ENCODE data around the gene ANKEF1. TPM values are rescaled to one million over a fixed set of nuclear protein-coding genes. Genes with fewer than 3 reads are reported as not detected.

Gene ANKEF1
- total RNA-seq, 4 donors from 2014 or later, result 0.26 to 5.1 (median 1.3) TPM

DNA sequence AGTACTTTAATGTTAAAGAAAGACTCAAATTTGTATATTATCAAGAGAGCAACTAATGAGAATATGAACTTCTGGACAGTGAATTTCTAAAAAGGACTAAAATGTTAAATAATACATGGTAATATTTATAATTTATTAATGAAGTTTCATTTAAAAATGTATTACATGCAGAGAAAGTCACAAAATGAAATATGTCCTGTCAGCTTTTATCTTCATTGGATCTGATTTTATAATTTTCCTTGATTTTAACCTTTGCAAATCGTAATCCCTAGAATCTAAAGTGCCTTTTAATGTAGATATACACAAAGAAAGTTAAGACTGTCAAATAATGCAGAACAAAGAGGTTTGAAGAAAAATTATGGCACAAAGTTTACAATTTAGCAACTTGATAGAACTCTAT is 16.4 kb downstream of the ANKEF1 start:
- intact Hi-C loops (cut with DNase I; ENCODE audit: low total_unique reads), result no loop called here
- TF ChIP-seq, protein P1, sequence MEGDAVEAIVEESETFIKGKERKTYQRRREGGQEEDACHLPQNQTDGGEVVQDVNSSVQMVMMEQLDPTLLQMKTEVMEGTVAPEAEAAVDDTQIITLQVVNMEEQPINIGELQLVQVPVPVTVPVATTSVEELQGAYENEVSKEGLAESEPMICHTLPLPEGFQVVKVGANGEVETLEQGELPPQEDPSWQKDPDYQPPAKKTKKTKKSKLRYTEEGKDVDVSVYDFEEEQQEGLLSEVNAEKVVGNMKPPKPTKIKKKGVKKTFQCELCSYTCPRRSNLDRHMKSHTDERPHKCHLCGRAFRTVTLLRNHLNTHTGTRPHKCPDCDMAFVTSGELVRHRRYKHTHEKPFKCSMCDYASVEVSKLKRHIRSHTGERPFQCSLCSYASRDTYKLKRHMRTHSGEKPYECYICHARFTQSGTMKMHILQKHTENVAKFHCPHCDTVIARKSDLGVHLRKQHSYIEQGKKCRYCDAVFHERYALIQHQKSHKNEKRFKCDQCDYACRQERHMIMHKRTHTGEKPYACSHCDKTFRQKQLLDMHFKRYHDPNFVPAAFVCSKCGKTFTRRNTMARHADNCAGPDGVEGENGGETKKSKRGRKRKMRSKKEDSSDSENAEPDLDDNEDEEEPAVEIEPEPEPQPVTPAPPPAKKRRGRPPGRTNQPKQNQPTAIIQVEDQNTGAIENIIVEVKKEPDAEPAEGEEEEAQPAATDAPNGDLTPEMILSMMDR (IDR thresholded peaks at IDR 0.05), result no peak
- TF ChIP-seq POLR2A (IDR thresholded peaks at IDR 0.05), result no peak
- no peaks in the 10 kb centered on the region for H3K36me3 ChIP-seq

DNA sequence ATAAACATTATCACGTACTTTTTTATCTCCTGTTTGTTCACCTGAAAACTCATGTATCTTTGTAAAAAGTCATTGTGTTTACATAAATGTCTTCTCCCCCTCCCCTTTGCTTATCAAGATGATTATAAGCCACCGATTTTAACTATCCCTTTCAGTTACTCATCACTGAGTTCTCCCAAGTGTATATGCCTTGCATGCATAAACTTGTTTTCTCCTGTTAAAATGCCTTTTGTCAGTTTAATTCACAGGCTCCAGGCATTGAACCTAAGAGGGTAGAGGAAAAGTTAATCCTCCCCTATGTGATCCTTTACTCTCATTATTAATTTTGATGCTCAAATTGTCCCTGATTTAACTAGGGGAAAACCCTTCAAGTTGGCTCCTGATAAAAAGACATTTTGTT is 24.2 kb downstream of the ANKEF1 start:
- Histone ChIP-seq H3K36me3 (no peaks in the 10 kb centered on the region), H3K4me1 (no peaks in the 10 kb centered on the region), H3K4me3 (no peak overlapping the region), H3K27me3 (no peaks in the 10 kb centered on the region), H3K9me3 (no peaks in the 10 kb centered on the region), H3K27ac (no peak overlapping the region)
- intact Hi-C loops (cut with DNase I; ENCODE audit: low total_unique reads), result no loop called here
- no peak for DNase-seq
- TF ChIP-seq, protein P1 (IDR thresholded peaks at IDR 0.05), result no peak

More for the DNA sequence above, 16.4 kb downstream of the ANKEF1 start:
- Histone ChIP-seq H3K27ac (no peak overlapping the region), H3K9me3 (no peaks in the 10 kb centered on the region), H3K4me3 (no peak overlapping the region), H3K4me1 (no peaks in the 10 kb centered on the region), H3K27me3 (no peaks in the 10 kb centered on the region)
- no peak for DNase-seq

DNA sequence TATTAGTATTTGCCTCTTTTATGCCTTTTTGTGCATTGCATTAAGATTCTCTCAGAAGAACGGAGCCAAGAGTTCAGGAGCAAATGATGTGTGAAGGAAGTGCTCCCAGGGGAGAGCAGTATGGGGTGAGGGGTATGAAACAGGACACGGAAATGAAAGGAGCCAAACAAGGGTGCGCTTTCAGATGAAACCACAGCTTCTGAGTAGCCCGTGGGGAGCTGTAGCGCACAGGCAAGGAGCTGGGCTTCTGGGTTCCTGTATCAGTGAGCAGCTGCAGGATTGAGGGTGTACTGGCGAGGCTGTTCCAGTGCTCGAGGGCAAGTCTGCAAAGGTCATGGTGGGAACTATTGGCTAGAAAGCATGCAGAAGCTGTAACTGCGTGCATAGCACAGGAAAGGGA is 25.4 kb downstream of the ANKEF1 start:
- H3K27ac ChIP-seq, result no peak overlapping the region
- no peaks in the 10 kb centered on the region for H3K9me3 ChIP-seq
- TF ChIP-seq, protein P1 (IDR thresholded peaks at IDR 0.05), result no peak
- TF ChIP-seq POLR2A (IDR thresholded peaks at IDR 0.05), result no peak
- H3K27me3 ChIP-seq, result no peaks in the 10 kb centered on the region
- H3K4me1 ChIP-seq, result no peaks in the 10 kb centered on the region
- DNase-seq, result no peak
- no peaks in the 10 kb centered on the region for H3K36me3 ChIP-seq
- H3K4me3 ChIP-seq, result no peak overlapping the region
- intact Hi-C loops (cut with DNase I; ENCODE audit: low total_unique reads), result no loop called here

DNA sequence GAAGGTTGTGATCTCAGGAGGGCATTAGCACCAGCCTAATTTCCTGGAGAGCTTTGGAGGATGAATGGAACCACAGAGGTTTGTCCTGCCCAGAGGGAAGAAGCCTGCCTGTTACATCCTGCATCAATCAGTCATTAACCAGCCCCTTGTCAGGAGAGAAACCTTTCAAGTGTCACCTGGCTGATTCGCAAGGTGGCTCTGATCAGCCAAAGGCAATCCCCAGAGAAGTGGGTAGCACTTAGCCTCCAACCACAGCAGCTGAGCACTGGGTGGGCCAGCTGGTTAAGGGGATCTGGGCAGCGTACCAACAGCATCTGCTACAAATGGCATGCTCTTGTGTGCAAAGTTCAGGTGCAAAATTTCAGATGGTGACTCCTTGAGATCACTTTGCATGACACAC is 26.9 kb downstream of the ANKEF1 start:
- TF ChIP-seq POLR2A (IDR thresholded peaks at IDR 0.05), result no peak
- TF ChIP-seq, protein P1 (IDR thresholded peaks at IDR 0.05), result no peak
- no peak for DNase-seq
- H3K36me3 ChIP-seq, result no peaks in the 10 kb centered on the region
- no peaks in the 10 kb centered on the region for H3K27me3 ChIP-seq
- H3K9me3 ChIP-seq, result no peaks in the 10 kb centered on the region
- no peak overlapping the region for H3K27ac ChIP-seq
- H3K4me3 ChIP-seq, result no peak overlapping the region
- intact Hi-C loops (cut with DNase I; ENCODE audit: low total_unique reads), result no loop called here
- H3K4me1 ChIP-seq, result no peaks in the 10 kb centered on the region

DNA sequence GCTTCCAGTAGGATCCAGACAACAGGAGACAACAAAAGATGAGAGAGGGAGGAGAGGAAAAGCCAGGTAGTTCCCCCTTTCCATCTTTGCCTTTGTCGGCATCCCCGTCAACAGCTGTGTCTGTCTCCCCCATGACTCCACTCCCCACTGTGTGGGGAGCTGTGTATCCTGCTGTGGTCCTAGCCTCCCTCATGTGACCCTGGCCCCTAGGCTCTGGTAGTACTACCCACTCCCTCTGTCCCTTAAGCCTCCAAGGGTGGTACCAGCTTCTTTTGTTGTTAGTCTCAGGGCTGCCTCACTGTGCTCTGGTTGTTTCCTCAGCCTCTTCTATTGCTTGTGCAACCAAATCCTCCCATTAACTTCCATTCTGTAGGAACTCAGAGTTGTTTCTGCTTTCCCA is 28.7 kb downstream of the ANKEF1 start:
- no peak overlapping the region for H3K27ac ChIP-seq
- no peaks in the 10 kb centered on the region for H3K4me1 ChIP-seq
- intact Hi-C loops (cut with DNase I; ENCODE audit: low total_unique reads), result no loop called here
- no peak overlapping the region for H3K4me3 ChIP-seq
- DNase-seq, result no peak
- H3K27me3 ChIP-seq, result no peaks in the 10 kb centered on the region
- H3K9me3 ChIP-seq, result no peaks in the 10 kb centered on the region
- no peaks in the 10 kb centered on the region for H3K36me3 ChIP-seq
- TF ChIP-seq, protein P1 (IDR thresholded peaks at IDR 0.05), result no peak
- no peak for TF ChIP-seq POLR2A (IDR thresholded peaks at IDR 0.05)
